Right hindlimb (tissue), 1 donor: ENCODE results near the gene JSRP1.

Experiments
- DNase-seq: peaks from one replicate; pipeline ENCODE4 v3.0.0-alpha.2; 2018

Gene JSRP1

DNA sequence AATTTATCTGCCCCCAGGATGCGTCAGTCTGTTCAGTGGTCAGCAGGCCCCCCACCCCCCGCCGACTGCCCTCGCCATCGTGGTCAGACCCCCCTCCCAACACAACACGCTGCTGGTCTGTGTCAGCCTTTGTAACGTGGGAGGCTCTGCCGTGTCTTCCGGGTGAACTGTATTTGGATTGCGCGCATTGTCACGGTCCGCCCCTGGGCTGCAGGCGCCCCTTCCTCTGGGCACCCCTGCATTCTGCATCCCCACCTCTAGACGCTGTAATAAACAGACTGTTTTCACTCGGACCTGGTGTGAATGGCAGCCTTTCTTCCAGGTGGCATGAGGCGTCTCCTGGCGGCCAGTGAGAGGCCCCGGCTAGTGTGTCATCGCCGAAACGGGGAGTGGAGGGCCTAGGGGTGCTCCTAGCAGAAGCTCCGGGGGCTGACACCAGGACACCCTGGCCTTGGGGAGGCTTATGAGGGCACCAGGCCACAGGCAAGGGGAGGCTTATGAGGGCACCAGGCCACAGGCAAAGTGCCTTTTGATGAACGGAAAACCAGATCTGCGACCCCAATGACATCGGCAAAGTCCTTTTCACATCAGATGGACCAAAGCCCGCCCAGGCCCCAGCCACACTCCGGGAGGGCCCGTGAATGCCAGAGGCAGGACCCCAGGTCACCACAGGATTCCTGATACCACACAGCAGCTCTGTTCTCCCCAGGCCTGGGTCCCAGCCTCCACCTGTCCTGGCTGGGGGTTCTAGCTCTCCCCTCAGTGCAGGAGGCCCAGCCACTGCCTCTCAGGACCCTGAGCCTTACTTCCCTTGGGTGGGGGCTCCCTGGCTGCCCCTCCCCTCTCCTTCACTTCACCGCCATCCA lies 23.7 kb downstream of the JSRP1 start:
- DNase-seq, result no peak

DNA sequence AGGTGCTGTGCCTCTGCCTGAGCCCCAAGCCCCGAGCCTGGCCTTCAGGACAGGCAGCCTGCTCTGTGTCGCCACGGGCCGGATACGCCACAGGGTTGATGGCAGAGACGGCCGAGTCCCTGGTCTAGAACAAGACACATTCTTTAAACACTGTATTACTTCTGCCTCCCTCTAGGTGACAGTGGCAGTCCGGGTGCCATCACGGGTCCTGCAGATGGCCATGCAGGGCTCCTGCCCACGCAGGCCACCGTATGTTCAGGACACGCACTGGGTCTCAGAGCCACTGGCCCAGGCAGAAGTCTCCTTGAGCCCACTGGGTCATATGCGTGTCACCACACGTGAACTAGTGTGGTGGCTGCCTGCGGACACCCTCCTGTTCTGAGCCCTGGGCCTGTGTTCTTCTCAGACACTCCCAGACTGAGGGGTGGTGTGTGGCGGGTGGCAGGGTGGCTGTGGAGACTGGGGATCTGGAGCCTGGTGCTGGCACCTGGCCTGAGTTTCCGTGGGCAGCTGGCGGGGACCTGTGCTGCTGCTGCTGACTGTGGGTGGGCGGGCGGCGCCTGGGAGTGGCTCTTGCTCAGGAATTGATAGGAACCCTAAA lies 24.5 kb downstream of the JSRP1 start:
- no peak for DNase-seq

GRCh38 chr19:2230807-2231533 lies 25.2 kb downstream of the JSRP1 start:
- DNase-seq, result no peak

DNA sequence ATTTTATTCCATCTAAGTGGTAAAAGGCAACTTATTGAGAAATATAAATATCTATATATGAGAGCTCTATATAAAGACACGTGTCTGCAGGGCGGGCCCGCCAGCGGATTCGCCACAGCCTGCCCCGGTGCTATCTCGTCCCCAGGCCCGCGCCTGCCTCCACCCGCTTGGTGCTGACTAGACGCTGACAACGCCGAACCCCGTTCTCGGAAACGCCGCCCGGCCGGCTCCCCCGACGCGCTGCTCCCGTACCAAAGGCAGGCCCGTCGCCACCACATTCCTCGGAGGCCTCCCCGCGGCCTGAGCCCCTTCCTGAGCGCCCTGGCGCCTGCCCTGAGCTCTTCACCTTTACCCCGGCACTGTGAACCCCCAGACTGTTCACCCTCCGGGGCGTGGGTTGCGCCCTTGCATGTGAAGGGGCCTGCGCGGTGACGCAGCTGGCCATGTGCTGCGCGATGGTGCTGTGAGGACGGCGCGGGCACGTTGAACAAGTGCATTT lies 26.1 kb downstream of the JSRP1 start:
- no peak for DNase-seq

DNA sequence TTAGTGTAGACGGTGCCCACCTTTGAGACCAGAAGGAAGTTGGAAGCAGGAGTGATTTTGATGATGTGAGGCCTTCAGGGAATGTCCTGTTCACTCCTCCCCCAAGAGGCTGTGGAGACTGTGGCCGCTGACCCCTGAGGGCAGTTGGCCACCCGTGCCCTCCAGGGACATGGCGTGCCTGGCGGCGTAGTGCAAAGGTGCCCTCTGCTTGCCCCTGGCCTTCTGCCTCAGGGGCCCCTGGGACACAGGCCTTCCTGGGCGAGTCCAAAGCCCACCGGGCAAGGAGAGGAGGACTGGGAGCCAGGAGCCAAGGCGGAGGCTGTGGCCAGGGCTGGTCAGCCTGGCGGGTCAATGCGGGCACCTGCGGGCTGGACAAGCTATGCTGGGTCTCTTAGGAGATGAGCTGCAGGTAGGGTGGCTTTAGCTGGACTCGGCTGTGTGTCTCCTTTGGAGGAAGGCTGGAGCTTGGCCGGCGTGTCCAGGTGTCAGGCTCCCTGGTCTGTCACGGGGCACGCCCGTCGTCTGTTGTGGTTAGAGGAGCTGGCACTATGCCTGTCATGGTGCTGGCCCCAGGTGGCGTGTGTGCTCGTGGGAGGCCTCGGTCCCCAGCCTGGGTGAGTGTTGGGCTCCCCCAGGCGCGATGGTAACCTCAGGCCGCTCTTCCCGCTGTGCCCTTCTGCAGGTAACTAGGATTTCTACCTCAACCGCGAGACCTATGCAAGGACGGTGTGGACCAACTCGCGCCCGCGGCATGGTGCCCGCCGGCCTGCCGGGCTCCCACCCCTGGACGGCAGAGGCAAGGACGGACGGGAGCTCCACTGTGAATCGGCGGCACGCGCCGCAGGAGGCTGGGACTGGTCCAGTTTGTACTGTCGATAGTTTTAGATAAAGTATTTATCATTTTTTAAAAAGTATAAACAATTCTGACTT lies 26.8 kb downstream of the JSRP1 start:
- no peak for DNase-seq

DNA sequence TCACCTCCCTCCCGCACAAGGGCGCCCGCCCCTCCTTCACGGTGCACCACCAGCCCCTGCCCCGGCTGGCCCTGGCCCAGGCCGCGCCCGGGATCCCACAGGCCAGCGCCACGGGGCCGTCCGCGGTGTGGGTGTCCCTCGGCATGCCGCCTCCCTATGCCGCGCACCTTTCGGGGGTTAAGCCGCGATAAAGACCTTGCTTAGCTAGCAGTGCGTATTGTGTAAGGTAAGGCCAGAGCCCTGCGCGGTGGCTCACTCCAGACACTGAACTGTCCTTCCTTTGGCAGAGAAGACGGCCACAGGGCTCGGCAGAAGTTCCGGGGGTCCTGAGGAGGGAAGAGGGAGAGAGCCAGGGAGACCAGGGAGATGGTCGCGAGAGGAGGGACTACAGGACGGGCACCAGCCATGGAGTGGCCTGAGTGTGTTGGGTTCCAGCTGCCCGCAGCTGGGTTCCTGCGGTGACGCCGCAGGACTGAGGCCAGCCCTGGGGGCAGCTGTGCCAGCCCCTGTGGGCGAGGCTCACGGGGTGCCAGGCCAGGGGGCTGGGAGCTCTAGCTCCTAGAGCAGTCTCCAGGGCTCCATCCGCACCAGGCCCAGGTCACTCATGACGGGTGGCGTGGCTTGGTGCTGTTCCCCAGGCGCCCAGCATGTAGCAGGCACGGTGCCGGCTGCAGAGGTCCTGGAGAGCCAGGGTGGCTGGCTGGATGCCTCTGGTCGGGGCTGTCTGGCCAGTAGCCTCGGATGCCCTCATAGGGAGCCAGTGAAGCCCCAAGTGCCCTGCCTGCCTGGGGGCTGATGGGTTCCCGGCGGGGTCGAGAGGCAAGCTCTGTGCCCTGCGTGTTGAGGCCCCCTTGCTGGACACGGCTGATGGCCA lies 27.8 kb downstream of the JSRP1 start:
- no peak for DNase-seq

GRCh38 chr19:2227415-2228156 lies 28.6 kb downstream of the JSRP1 start:
- DNase-seq, result no peak

GRCh38 chr19:2226840-2227360 lies 29.3 kb downstream of the JSRP1 start:
- no peak for DNase-seq

DNA sequence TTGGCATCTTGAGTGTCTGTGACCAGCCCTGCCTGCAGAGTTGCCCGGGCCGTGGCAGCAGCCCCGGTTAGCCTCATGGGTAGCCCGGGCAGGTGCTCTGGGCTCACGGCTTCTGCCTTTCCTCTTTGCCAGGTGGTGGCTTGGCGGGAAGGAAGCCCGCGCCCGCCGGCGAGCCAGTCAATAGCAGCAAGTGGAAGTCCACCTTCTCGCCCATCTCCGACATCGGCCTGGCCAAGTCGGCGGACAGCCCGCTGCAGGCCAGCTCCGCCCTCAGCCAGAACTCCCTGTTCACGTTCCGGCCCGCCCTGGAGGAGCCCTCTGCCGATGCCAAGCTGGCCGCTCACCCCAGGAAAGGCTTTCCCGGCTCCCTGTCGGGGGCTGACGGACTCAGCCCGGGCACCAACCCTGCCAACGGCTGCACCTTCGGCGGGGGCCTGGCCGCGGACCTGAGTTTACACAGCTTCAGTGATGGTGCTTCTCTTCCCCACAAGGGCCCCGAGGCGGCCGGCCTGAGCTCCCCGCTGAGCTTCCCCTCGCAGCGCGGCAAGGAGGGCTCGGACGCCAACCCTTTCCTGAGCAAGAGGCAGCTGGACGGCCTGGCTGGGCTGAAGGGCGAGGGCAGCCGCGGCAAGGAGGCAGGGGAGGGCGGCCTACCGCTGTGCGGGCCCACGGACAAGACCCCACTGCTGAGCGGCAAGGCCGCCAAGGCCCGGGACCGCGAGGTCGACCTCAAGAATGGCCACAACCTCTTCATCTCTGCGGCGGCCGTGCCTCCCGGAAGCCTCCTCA lies 30.0 kb downstream of the JSRP1 start:
- DNase-seq, result no peak

- no peak for DNase-seq
These were observed 30.7 kb downstream of the JSRP1 start for GRCh38 chr19:2225415-2226050.

DNA sequence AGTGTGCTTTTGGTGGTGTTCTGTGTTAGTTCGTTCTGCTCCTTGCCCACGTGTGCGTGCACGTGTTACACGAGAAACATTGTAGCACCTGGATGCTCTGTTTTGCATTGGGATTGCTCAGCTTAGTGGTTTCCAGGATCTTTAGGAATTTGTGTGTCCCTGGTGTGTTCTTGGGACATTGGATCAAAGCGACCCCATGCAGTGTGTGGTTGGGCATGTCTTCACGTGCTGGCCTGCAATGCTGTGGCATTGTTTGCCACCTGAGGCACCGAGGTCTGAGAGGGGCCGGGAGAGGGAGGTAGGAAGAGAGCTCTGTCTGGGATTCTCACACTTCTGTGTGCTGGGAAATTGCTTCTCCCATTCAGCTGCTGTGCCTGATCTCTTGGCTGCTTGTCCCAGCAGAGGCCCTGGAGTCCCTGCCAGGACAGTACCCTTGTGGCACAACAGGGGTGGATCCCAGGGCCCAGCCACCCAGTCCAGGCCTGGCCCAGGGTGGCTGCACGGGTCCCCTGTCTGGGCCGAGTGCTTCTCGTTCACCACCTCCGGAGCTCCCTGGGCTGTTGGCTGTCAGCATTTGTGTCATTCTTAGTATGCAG lies 31.4 kb downstream of the JSRP1 start:
- DNase-seq, result no peak

DNA sequence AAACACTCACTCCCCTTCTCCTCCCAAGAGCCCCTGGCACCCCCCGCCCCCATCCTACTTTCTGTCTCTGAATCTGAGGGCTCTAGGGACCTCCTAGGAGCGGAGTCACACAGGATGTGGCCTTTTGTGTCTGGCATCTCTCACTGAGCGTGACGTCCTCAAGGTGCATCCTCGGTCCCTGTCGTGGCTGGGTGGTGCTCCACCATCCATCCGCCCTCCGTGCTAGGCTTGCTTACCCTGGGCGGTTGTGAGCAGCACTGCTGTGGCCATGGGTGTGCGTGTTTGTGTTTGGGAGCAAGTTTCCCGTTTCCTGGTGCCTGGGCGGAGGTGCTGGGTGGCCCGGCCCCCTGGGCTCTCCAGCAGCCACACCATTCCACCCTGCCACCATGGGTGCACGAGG lies 32.3 kb downstream of the JSRP1 start:
- DNase-seq, result no peak

- no peak for DNase-seq
These were observed 32.8 kb downstream of the JSRP1 start for GRCh38 chr19:2223391-2223790.

- DNase-seq, result no peak
These were observed 34.3 kb downstream of the JSRP1 start for GRCh38 chr19:2221918-2222317.

DNA sequence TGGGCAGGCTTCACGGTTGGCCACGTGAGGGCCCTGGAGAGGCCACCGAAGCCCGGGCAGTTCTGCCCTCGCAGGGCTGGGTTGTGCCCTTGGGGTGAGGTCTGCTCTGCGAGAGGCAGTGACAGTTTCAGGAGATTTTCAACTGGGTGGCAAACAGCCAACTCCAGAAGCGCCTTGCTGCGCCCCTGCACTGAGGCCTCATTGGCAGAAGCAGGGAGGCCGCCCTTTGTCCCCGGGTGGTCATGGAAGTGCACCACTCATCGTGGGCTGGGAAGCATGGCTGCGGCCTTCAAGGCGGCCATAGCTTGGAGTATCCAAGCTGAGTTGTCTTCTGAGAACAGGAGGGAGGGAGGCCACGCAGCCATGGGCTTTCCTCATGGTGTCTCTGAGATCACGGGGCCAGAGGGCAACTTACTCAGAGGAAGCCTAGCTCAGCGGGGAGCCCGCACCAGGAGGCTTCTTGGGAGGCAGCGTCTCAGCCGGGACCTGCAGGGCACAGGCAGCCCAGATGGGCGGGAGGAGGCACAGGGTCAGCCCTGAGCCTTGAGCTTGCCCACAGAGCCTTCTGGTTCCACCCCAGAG lies 34.9 kb downstream of the JSRP1 start:
- no peak for DNase-seq

DNA sequence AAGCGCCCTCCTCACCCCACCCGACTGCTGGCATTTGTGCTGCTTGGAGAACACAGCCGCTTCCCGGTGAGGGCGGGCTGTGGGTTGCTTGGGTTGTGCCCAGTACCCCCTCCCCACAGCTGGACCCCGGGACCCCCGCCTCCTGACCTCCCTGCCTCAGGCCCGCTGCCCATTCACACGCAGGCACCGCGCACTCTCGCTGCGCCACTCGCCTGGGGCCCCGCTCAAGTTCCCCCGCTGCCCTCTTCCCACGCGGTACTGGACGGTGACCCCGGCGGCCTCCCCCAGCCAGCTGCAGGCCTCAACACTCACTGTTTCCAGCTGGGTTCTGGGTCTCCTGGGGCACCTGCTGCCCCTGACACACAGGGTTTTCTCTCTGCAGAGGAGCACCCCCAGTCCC lies 36.5 kb downstream of the JSRP1 start:
- no peak for DNase-seq

DNA sequence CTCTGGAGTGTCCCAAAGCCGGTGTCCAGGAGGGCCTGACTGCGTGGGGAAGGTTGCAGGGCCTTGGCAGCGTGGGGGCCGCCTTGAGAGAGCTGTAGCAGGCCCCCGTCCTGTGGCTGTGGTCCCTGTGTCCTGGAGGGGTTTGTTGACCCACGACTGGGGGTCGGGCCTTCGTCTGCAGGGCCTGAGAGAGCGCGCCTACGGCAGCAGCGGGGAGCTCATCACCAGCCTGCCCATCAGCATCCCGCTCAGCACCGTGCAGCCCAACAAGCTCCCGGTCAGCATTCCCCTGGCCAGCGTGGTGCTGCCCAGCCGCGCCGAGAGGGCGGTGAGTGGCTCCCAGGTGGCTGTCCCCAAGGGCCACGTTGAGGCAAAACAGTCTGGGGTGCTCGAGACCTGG lies 38.6 kb downstream of the JSRP1 start:
- no peak for DNase-seq
